Naive B cell (primary cell): Measurements from ENCODE around the gene ZNF438. TPM values are rescaled to one million over a fixed set of nuclear protein-coding genes. Genes with fewer than 3 reads are reported as not detected.

ENCODE experiments used
- ATAC-seq, 2 donors: fragments of 150-1000 bp; cut with Tn5 transposase; 2 replicates each; pipeline ENCODE4 v1.10.0; 2021; ENCODE audit warnings: low read depth in 2 of 2, mild to moderate bottlenecking in 2 of 2, moderate library complexity in 2 of 2
- DNase-seq: peaks from one replicate; pipeline ENCODE4 v3.0.0; 2022
- H3K27ac Mint-ChIP-seq, 6 donors: one replicate each; pipeline ENCODE4 v1.8.0; 2020 to 2022; ENCODE audit warnings: mild to moderate bottlenecking in 6 of 6, mixed read lengths in 6 of 6, moderate library complexity in 5 of 6, inconsistent platforms in 2 of 6
- H3K27me3 Mint-ChIP-seq, 3 donors: one replicate each; pipeline ENCODE4 v1.8.0; 2021 to 2022; ENCODE audit warnings: mixed read lengths in 3 of 3, mild to moderate bottlenecking in 1 of 3
- H3K36me3 Mint-ChIP-seq, 2 donors: one replicate each; pipeline ENCODE4 v1.8.0; 2020 to 2022; ENCODE audit warnings: mixed read lengths in 2 of 2, inconsistent platforms in 1 of 2, mild to moderate bottlenecking in 1 of 2
- H3K4me1 Mint-ChIP-seq, 3 donors: one replicate each; pipeline ENCODE4 v1.8.0; 2020 to 2022; ENCODE audit warnings: mixed read lengths in 3 of 3, inconsistent platforms in 1 of 3, mild to moderate bottlenecking in 1 of 3, moderate library complexity in 1 of 3
- H3K4me3 Mint-ChIP-seq, 8 donors: one replicate each; pipeline ENCODE4 v1.8.0; 2020 to 2022; ENCODE audit warnings: mild to moderate bottlenecking in 8 of 8, mixed read lengths in 8 of 8, moderate library complexity in 8 of 8, inconsistent platforms in 2 of 8
- H3K9me3 Mint-ChIP-seq, 7 donors: one replicate each; pipeline ENCODE4 v1.8.0; 2020 to 2022; ENCODE audit warnings: mixed read lengths in 7 of 7, mild to moderate bottlenecking in 5 of 7, inconsistent platforms in 2 of 7, moderate library complexity in 1 of 7
- polyA plus RNA-seq, 6 donors: library from polyadenylated mRNA; unstranded; fragments of 300-500 nt; fragmentation: Illumina TruSeq; gene quantifications; one replicate each; pipeline ENCODE4 v1.2.3, GENCODE V29; 2021; ENCODE audit warnings: low read depth in 6 of 6

ZNF438 gene
- polyA plus RNA-seq, 6 donors from 2014 or later, result 2.6 to 5.9 (median 3.4) TPM

DNA sequence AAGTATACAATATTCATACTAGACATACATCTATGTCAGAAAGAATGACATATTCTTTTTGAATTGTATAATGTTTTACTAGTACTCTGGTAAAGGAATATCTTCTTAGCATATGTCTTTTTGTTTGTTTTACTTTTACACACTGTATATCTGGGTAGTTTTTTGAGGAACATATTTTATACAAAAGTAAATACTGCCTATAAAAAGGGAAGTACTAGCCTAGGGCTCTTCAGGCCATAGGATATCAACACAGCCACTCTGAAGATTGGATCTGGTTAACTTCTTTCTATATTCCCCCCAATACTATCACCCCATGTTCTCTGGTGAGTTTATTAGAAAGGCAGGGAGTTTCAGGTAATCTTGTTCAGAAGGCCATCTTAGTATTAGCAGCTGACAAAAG, 134.6 kb downstream of the ZNF438 start:
- Mint-ChIP-seq H3K27ac (no peak overlapping the region), H3K4me3 (no peak overlapping the region)
- DNase-seq, result no peak

DNA sequence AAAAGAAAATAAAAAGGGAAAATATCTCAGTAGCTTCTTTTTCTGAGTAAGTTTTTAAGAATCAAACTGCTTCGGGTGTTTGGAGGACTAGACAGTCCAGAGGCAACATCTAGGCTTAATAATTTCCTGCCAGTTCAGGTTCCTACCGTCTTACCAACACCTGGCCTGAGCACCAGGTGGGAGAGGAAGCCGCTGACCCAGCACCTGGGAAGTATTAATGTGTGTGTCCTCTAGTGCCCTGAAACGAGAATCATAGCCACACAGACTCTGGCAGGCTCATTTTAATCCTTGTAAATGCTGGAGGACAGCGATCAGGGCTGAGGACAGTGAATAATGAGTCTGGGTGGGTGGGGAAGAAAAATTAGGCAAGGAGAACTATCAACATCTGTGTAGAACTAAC, 137.4 kb downstream of the ZNF438 start:
- Mint-ChIP-seq H3K9me3 (peaks cover 0 to 4% (median 0%) of the 10 kb centered on the region in 7 donors), H3K4me1 (no peaks in the 10 kb centered on the region), H3K27ac (no peak overlapping the region), H3K4me3 (no peak overlapping the region), H3K27me3 (no peaks in the 10 kb centered on the region), H3K36me3 (peaks cover 0 to 8% of the 10 kb centered on the region in 2 donors)
- no peak for ATAC-seq
- DNase-seq, result no peak

More for the DNA sequence above, 134.6 kb downstream of the ZNF438 start:
- no peaks in the 10 kb centered on the region for H3K4me1 Mint-ChIP-seq
- H3K36me3 Mint-ChIP-seq, result peaks cover 6 to 12% of the 10 kb centered on the region in 2 donors
- H3K9me3 Mint-ChIP-seq, result peaks cover 0 to 5% (median 2%) of the 10 kb centered on the region in 7 donors
- ATAC-seq, result no peak
- H3K27me3 Mint-ChIP-seq, result no peaks in the 10 kb centered on the region

DNA sequence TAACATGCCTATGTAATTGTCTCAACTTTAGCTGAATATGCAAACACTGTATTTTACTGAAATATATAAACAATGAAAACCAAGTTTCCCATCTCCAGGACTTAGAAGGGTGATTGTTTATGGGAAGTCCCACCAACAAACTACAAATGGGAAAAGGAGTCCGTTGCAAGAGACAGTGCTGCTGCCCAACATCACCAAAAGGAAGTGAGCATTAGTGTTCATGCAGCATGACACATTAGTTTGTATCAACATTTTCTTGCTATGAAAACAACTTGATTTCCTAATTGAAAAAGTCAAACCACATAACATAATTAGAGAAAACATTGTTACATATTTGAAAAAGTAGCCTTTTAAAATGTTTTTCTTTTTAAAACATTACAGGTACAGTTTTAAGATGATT, 138.5 kb downstream of the ZNF438 start:
- peaks cover 0 to 8% of the 10 kb centered on the region in 2 donors for H3K36me3 Mint-ChIP-seq
- H3K27me3 Mint-ChIP-seq, result no peaks in the 10 kb centered on the region
- no peak overlapping the region for H3K27ac Mint-ChIP-seq
- no peaks in the 10 kb centered on the region for H3K4me1 Mint-ChIP-seq
- H3K9me3 Mint-ChIP-seq, result peaks cover 0 to 4% (median 0%) of the 10 kb centered on the region in 7 donors
- ATAC-seq, result no peak
- DNase-seq, result no peak
- no peak overlapping the region for H3K4me3 Mint-ChIP-seq

DNA sequence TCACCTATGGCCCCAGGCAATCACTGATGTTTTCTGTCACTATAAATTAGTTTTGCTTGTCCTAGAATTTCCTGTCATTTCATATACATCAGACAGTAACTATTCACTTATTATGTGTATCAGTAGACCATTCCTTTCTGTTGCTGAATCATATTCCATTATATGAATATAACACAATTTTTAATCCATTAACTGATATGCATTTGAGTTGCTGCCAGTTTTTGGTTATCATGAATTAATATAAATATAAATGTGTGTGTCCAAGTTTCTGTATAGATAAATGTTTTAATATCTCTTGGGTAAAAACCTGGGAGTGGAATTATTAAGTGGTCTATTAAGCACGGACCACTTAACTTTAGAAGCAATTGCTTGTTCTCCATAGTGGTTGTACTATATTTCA, 143.8 kb downstream of the ZNF438 start:
- H3K27ac Mint-ChIP-seq, result no peak overlapping the region

DNA sequence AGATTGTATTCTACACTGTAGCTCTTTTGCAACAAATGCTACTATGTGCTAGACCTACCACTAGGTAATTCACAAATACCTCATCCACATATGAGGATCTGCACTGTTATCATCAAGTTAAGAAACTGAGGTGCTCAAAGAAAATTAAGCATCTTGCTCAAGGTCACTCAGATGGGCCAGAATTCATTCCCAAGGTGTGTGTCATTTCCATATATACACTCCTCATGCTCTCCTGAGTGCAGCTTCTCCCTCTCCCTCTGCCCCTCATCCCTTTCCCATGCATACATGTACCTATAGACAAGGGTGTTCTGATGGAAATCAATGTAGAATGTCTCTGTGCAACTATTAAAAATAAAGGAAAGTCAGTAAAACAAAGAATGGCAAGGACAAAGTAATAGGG, 146.2 kb downstream of the ZNF438 start:
- Mint-ChIP-seq H3K4me3 (no peak overlapping the region), H3K36me3 (no peaks in the 10 kb centered on the region), H3K9me3 (peaks cover 0 to 3% (median 0%) of the 10 kb centered on the region in 7 donors), H3K4me1 (no peaks in the 10 kb centered on the region), H3K27ac (no peak overlapping the region), H3K27me3 (no peaks in the 10 kb centered on the region)
- ATAC-seq (no peak), DNase-seq (no peak)

More for the DNA sequence above, 143.8 kb downstream of the ZNF438 start:
- no peak for DNase-seq
- Mint-ChIP-seq H3K4me1 (no peaks in the 10 kb centered on the region), H3K36me3 (no peaks in the 10 kb centered on the region), H3K27me3 (no peaks in the 10 kb centered on the region), H3K9me3 (peaks cover 0 to 3% (median 0%) of the 10 kb centered on the region in 7 donors), H3K4me3 (no peak overlapping the region)
- no peak for ATAC-seq

DNA sequence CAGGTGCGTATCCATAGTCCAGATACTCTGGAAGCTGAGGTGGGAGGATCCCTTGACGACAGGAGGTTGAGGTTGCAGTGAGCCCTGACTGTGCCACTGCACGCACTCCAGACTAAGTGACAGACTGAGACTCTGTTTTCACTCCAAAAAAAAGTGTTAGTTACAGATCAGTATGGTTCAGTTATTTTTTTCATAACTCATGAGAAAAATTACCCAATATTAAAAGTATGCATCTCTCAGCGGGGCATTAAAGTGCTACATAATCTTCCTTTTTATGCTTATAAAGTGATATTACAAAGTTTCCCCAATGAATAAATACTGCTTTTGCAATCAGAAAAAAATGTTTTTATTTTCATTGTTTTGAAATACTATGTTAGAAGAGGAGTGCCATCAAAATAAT, 147.9 kb downstream of the ZNF438 start:
- H3K9me3 Mint-ChIP-seq, result peaks cover 0 to 6% (median 0%) of the 10 kb centered on the region in 7 donors
- H3K4me1 Mint-ChIP-seq, result no peaks in the 10 kb centered on the region
- no peak overlapping the region for H3K4me3 Mint-ChIP-seq
- peaks cover 0 to 8% of the 10 kb centered on the region in 2 donors for H3K36me3 Mint-ChIP-seq
- H3K27ac Mint-ChIP-seq, result no peak overlapping the region
- no peak for ATAC-seq
- no peaks in the 10 kb centered on the region for H3K27me3 Mint-ChIP-seq
- DNase-seq, result no peak

DNA sequence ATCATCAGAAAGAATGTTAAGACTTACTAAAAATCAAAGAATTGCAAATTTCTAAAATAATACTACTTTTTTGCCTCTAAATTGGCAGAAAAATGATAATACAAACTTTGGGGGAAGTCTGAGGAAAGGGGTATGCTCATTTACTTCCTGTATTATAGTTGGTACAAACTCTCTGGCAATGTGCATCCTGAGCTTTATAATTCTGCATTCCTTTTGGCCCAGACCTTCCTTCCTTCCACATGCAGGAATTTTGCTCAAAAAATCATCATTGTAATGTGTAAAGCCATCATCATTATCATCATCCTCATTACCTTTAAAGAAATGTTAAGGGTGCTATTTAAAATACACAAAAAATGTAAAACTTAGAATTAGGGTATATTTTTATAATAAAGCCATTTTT, 148.5 kb downstream of the ZNF438 start:
- DNase-seq (no peak), ATAC-seq (no peak)
- peak overlapping the region in 1 of 6 donors; percentile 19 for H3K27ac Mint-ChIP-seq
- peaks cover 0 to 6% (median 0%) of the 10 kb centered on the region in 7 donors for H3K9me3 Mint-ChIP-seq
- no peak overlapping the region for H3K4me3 Mint-ChIP-seq
- H3K36me3 Mint-ChIP-seq, result peaks cover 0 to 8% of the 10 kb centered on the region in 2 donors
- H3K27me3 Mint-ChIP-seq, result no peaks in the 10 kb centered on the region
- H3K4me1 Mint-ChIP-seq, result no peaks in the 10 kb centered on the region

DNA sequence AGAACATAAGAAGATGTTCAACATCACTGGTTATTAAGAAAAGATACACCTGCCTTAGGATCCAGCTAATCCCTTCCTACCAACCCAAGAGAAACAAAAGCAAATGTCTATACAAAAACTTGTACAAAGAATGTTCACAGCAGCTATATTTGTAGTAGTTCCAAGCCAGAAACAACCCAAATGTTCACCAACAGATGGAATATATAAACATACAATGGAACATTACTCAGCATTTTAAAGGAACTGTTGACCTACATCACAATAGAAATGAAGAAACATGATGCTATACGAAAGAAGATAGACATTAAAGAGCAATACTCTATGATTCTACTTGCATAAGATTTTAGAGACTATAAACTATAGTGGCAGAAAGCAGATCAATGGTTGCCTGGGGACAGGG, 149.4 kb downstream of the ZNF438 start:
- ATAC-seq, result no peak
- Mint-ChIP-seq H3K27ac (peak overlapping the region in 2 of 6 donors; percentile 40 to 67), H3K4me3 (no peak overlapping the region), H3K36me3 (peaks cover 0 to 8% of the 10 kb centered on the region in 2 donors), H3K27me3 (no peaks in the 10 kb centered on the region), H3K4me1 (no peaks in the 10 kb centered on the region), H3K9me3 (peaks cover 0 to 5% (median 0%) of the 10 kb centered on the region in 7 donors)
- DNase-seq, result no peak

DNA sequence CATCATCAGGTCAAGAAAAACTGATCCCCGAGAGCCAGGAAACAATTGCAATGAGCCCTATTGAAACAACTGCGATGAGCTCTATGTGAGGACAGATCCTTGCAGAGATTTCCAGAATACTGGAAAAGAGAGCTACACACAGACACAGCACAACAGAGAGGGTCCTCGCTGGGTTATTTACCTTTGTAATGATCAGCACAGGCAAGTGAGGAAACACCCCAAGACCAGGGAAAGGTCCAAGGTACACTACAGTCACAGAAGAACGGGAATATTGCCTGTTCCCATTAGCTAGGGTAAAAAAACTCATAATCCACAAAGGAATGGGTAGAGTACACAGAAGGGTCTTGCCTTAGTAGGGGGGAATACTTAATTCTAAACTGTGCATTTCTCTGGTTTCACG, 152.7 kb downstream of the ZNF438 start:
- Mint-ChIP-seq H3K4me3 (no peak overlapping the region), H3K27me3 (no peaks in the 10 kb centered on the region), H3K9me3 (peaks cover 0 to 5% (median 0%) of the 10 kb centered on the region in 7 donors), H3K4me1 (no peaks in the 10 kb centered on the region), H3K36me3 (peaks cover 8% of the 10 kb centered on the region in 2 donors), H3K27ac (no peak overlapping the region)
- DNase-seq (no peak), ATAC-seq (no peak)

DNA sequence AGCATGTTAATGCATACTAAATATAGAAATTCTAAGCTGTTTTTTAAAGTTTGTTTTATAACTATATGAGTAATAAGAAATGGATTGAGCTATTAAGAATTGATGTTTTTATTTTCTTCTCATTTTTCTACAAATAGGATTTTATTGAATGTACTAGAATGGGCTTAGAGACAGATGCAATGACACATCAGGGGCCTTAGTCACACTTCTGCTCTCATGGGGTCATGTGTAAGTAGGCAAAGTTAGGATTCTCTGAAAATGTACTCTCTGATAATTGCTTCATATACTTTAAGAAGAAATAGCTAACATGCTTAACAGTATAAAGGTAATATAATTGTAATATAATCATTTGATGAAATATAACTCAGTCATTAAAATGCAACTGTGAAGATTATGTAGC, 154.6 kb downstream of the ZNF438 start:
- H3K36me3 Mint-ChIP-seq, result peaks cover 8 to 11% of the 10 kb centered on the region in 2 donors
- H3K4me1 Mint-ChIP-seq, result no peaks in the 10 kb centered on the region
- H3K27me3 Mint-ChIP-seq, result no peaks in the 10 kb centered on the region
- ATAC-seq (no peak), DNase-seq (no peak)
- no peak overlapping the region for H3K27ac Mint-ChIP-seq
- no peak overlapping the region for H3K4me3 Mint-ChIP-seq
- peaks cover 0 to 5% (median 0%) of the 10 kb centered on the region in 7 donors for H3K9me3 Mint-ChIP-seq

DNA sequence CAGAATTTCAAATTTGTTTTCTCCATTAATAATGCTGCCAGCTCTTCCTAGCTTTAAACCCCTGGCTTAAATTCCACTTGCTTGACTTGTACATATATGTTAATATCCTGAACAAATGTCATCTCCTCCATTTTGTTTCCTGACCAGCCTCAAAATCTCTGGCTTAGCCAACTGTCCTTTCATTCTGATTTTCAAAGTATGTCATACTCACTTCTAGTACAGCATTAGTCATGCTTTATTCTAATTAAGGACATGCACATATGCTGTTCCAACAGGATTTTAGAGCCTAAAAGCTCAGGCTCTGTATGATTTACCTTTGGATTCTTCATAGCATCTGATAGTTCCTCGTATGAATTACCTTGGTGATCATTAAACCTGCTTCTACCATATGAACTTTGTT, 158.3 kb downstream of the ZNF438 start:
- Mint-ChIP-seq H3K4me1 (no peaks in the 10 kb centered on the region), H3K36me3 (peaks cover 0 to 11% of the 10 kb centered on the region in 2 donors), H3K27ac (no peak overlapping the region), H3K27me3 (no peaks in the 10 kb centered on the region), H3K4me3 (no peak overlapping the region), H3K9me3 (no peaks in the 10 kb centered on the region)
- ATAC-seq, result no peak
- DNase-seq, result no peak

DNA sequence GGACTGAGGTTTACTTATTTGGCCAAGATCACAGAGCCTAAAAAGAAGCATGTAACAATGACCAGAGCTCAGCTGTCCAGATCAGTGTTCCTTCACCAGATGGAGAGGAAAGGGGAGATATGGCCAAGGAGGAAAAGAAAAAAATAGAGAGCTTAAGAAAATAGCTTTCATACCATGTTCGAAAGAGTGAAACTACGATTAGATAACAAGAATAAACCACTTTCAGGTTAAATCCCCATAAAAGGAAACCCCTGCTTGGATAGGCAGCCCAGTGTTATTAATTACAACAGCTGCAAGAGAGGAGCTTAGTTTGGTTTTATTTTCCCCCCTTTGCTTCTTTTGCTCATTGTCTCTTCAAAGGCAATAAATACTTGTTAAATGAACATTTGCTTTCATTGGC, 160.8 kb downstream of the ZNF438 start:
- Mint-ChIP-seq H3K9me3 (no peaks in the 10 kb centered on the region), H3K36me3 (peaks cover 0 to 10% of the 10 kb centered on the region in 2 donors), H3K4me1 (no peaks in the 10 kb centered on the region), H3K27ac (no peak overlapping the region), H3K27me3 (no peaks in the 10 kb centered on the region), H3K4me3 (no peak overlapping the region)
- DNase-seq, result no peak
- no peak for ATAC-seq

DNA sequence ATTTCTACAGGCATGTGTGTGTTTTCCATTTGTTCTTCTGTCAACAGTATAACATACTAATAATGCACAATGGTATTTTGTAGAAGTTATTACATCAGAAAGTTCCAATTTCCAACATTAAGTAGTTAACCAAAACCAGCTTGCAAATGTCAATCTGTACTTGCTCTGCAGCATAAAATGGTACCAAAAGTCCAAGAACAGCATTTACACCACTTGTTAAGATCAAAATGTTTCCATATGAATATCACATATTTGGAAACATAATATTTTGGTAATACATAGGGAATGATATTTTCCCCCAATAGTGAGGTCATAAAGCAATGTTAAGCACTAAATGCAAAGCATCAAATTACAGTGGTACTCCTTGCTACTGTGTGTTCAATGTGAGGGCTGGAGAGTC, 162.1 kb downstream of the ZNF438 start:
- Mint-ChIP-seq H3K4me1 (no peaks in the 10 kb centered on the region), H3K36me3 (peaks cover 0 to 4% of the 10 kb centered on the region in 2 donors), H3K9me3 (no peaks in the 10 kb centered on the region), H3K27me3 (no peaks in the 10 kb centered on the region), H3K27ac (no peak overlapping the region), H3K4me3 (no peak overlapping the region)
- DNase-seq (no peak), ATAC-seq (no peak)

DNA sequence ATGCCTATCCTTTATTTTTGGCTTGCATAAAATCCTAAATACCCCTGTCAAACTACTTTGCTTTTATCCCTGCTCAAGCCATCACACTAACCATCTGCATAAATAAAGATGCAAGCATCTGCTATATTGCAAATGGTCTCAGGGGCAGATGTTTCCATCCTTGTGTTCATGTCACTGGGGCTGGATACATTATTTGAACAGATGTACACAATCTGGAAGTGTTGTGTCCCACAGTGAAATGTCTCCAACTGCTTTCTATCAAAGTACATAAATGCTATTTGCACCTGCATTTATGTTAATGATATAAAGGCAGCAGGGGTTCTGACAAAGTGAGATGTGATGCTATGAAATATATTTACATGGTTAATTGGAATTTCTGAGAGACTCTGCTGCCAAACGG, 163.1 kb downstream of the ZNF438 start:
- Mint-ChIP-seq H3K4me3 (no peak overlapping the region), H3K27ac (no peak overlapping the region), H3K4me1 (no peaks in the 10 kb centered on the region), H3K9me3 (no peaks in the 10 kb centered on the region), H3K36me3 (peaks cover 0 to 4% of the 10 kb centered on the region in 2 donors), H3K27me3 (no peaks in the 10 kb centered on the region)
- no peak for DNase-seq
- no peak for ATAC-seq

DNA sequence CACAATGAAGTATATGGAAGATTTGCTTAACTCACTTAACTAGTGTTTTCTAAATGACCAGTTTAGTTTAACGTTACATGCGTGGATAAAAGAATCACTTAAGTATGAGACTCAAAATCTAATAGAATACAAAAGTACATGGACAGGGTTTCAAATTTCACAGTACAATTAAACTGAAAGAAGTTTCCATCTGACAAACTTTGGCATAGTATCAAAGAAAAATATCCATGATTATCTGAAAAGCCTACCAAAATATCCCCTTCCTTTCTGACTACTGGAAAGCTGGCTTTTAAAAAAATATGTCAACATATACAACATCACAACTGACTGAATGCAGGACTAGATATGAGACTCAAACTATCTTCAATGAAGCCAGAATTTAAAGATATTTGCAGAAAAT, 164.8 kb downstream of the ZNF438 start:
- no peak overlapping the region for H3K4me3 Mint-ChIP-seq
- H3K27me3 Mint-ChIP-seq, result no peaks in the 10 kb centered on the region
- H3K9me3 Mint-ChIP-seq, result no peaks in the 10 kb centered on the region
- no peaks in the 10 kb centered on the region for H3K4me1 Mint-ChIP-seq
- no peak overlapping the region for H3K27ac Mint-ChIP-seq
- DNase-seq (no peak), ATAC-seq (no peak)
- no peaks in the 10 kb centered on the region for H3K36me3 Mint-ChIP-seq
